CMK (cell line): ENCODE data around the gene TMEM184B.
A peak's percentile ranks its signal among the peaks of the same experiment; 100 is the strongest.

Source experiments
- DNase-seq: peaks from one replicate; pipeline ENCODE4 v3.0.0-alpha.2; 2010; ENCODE audit warnings: low read depth

The TMEM184B gene

GRCh38 chr22:38272373-38273134 is at the start of gene TMEM184B:
TMEM184B (minus strand) TSS chr22:38273010; CDS start chr22:38247961, 25,049 bp downstream.
- DNase-seq = peak; percentile 37

- no peak for DNase-seq
Observed at GRCh38 chr22:38320605-38321402, 48.0 kb upstream of the TMEM184B start.

GRCh38 chr22:38318792-38319773 is 46.3 kb upstream of the TMEM184B start:
- DNase-seq = no peak

- DNase-seq = peak; percentile 43
Observed at GRCh38 chr22:38317995-38318715, 45.3 kb upstream of the TMEM184B start.

GRCh38 chr22:38317122-38317994 is 44.5 kb upstream of the TMEM184B start, which contains the start of gene CSNK1E:
CSNK1E (minus strand) TSS chr22:38317433; CDS start chr22:38314157, 3,276 bp downstream.
- DNase-seq = no peak

- no peak for DNase-seq
Observed at GRCh38 chr22:38316364-38317121, 43.7 kb upstream of the TMEM184B start.

GRCh38 chr22:38315823-38316363 is 43.1 kb upstream of the TMEM184B start:
- DNase-seq = no peak

- no peak for DNase-seq
Observed at GRCh38 chr22:38314933-38315822, 42.4 kb upstream of the TMEM184B start.

GRCh38 chr22:38314051-38314932 is 41.5 kb upstream of the TMEM184B start:
- DNase-seq = no peak

GRCh38 chr22:38313384-38313955 is 40.7 kb upstream of the TMEM184B start:
- DNase-seq = no peak

GRCh38 chr22:38312261-38312800 is 39.5 kb upstream of the TMEM184B start:
- no peak for DNase-seq

GRCh38 chr22:38311323-38311620 is 38.5 kb upstream of the TMEM184B start:
- DNase-seq = no peak

- DNase-seq = no peak
Observed at GRCh38 chr22:38310518-38311322, 37.9 kb upstream of the TMEM184B start.

- no peak for DNase-seq
Observed at GRCh38 chr22:38309614-38310517, 37.1 kb upstream of the TMEM184B start.
